Gastroesophageal sphincter (tissue), 4 donors: ENCODE measurements around the gene CDHR5. TPM values are rescaled to one million over a fixed set of nuclear protein-coding genes. Genes with fewer than 3 reads are reported as not detected.
"Not testable (repeated sequence)": the region's sequence is repeated elsewhere in the genome, so short reads cannot be mapped to it uniquely, and the experiment has no call there.

Experiments used
- ATAC-seq: fragments of 150-250 bp; one replicate; pipeline ENCODE4 v1.9.1; 2016; ENCODE audit warnings: mild to moderate bottlenecking, moderate library complexity
- H3K27ac ChIP-seq, 4 donors: fragments of 200-600 bp; sonication (generic) in 3 of 4; 1 replicate in 3 of 4; 2 replicates in 1 of 4; pipeline ENCODE4 v1.5.1; 2016 to 2019
- H3K27me3 ChIP-seq: fragments of 200-600 bp; sonication (generic); one replicate; pipeline ENCODE4 v1.5.1; 2019
- H3K36me3 ChIP-seq, 2 donors: fragments of 200-600 bp; sonication (generic); one replicate each; pipeline ENCODE4 v1.5.1; 2019; ENCODE audit warnings: control low read depth in 1 of 2
- H3K4me1 ChIP-seq, 3 donors: fragments of 200-600 bp; sonication (generic); 1 replicate in 2 of 3; 2 replicates in 1 of 3; pipeline ENCODE4 v1.5.1; 2016 to 2019; ENCODE audit warnings: control low read depth in 2 of 3
- H3K4me3 ChIP-seq, 2 donors: fragments of 200-600 bp; sonication (generic); one replicate each; pipeline ENCODE4 v1.5.1; 2019; ENCODE audit warnings: mild to moderate bottlenecking in 1 of 2, moderate library complexity in 1 of 2
- H3K9me3 ChIP-seq, 3 donors: fragments of 200-600 bp; sonication (generic); one replicate each; pipeline ENCODE4 v1.5.1; 2017 to 2019; ENCODE audit warnings: control low read depth in 2 of 3
- CTCF ChIP-seq, 4 experiments: fragments of 200-600 bp in 2 of 4; fragments of 450-650 bp in 2 of 4; sonication (generic) in 1 of 4; IDR thresholded peaks; one replicate each; pipeline ENCODE4 v1.5.1; 2017 to 2019; ENCODE audit warnings: antibody characterized with exemption in 4 of 4, mild to moderate bottlenecking in 2 of 4, moderate library complexity in 2 of 4
- EP300 ChIP-seq: sonication (generic); formaldehyde crosslinking; IDR thresholded peaks from one replicate; pipeline ENCODE4 v1.6.1; 2017; ENCODE audit warnings: antibody characterized with exemption, mild to moderate bottlenecking
- POLR2A ChIP-seq, 2 donors: fragments of 450-650 bp; IDR thresholded peaks; one replicate each; pipeline ENCODE4 v1.6.1; 2017; ENCODE audit warnings: antibody characterized with exemption in 2 of 2, mild to moderate bottlenecking in 2 of 2, moderate library complexity in 1 of 2
- POLR2AphosphoS5 ChIP-seq: sonication (generic); formaldehyde crosslinking; IDR thresholded peaks from one replicate; pipeline ENCODE4 v1.6.1; 2017; ENCODE audit warnings: antibody characterized with exemption
- WGBS, 2 donors: methylation state at CpG; one replicate each; pipeline ENCODE4 v1.1.5; 2018; ENCODE audit warnings: low coverage in 1 of 2; 5-methylcytosine and 5-hydroxymethylcytosine counted together
- total RNA-seq, 4 donors: library from RNA; depleted of rRNA; stranded (reverse); fragments of >200 nt; gene quantifications; one replicate each; pipeline ENCODE4 v1.1.0, GENCODE V29; 2016

CDHR5 gene
- total RNA-seq, 4 donors from 2014 or later: not detected

GRCh38 chr11:653837-654236 is 29.1 kb upstream of the CDHR5 start:
- Histone ChIP-seq H3K36me3 (peaks cover 0 to 69% of the 10 kb centered on the region in 2 donors), H3K27me3 (no peaks in the 10 kb centered on the region), H3K9me3 (no peaks in the 10 kb centered on the region), H3K4me1 (no peaks in the 10 kb centered on the region), H3K4me3 (no peak overlapping the region), H3K27ac (no peak overlapping the region)
- no peak for ATAC-seq
- TF ChIP-seq POLR2A (IDR thresholded peaks at IDR 0.05): no peak
- TF ChIP-seq CTCF (IDR thresholded peaks at IDR 0.05): no peak
- TF ChIP-seq POLR2AphosphoS5: no peak
- no peak for TF ChIP-seq EP300
- 88 to 100% methylated on average over 2 to 11 of the region's 15 CpGs for WGBS, 2 donors

DNA sequence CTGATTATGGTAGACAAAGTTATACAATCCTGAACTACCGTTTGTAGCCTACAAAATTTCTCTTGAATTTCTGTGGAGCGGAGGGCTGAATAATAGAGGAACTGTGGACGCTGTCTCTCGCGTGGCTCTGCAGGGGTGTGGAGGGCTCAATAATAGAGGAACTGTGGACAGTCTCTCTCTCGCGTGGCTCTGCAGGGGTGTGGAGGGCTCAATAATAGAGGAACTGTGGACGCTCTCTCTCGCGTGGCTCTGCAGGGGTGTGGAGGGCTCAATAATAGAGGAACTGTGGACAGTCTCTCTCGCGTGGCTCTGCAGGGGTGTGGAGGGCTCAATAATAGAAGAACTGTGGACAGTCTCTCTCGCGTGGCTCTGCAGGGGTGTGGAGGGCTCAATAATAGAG is 28.4 kb upstream of the CDHR5 start:
- ATAC-seq: not testable (repeated sequence)
- 79 to 81% methylated on average over 10 of the region's 14 CpGs for WGBS, 2 donors

DNA sequence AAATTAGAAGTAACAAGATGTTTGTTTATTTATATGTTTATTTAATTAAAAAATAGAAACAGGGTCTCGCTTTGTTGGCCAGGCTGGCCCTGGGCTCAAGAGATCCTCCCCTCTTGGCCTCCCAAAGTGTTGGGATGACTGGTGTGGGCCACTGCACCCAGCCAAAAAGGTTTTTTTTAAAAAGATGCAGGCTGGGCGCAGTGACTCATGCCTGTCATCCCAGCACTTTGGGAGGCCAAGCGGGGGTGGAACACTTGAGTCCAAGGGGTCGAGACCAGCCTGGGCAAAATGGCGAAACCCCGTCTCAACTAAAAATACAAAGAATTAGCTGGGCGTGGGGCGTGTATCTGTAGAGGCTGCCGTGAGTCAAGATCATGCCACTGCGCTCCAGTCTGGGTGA is 25.7 kb upstream of the CDHR5 start:
- no peak overlapping the region for H3K27ac ChIP-seq
- no peak for ATAC-seq
- no peaks in the 10 kb centered on the region for H3K4me1 ChIP-seq
- peaks cover 0 to 66% of the 10 kb centered on the region in 2 donors for H3K36me3 ChIP-seq
- H3K4me3 ChIP-seq: no peak overlapping the region
- no peaks in the 10 kb centered on the region for H3K9me3 ChIP-seq
- TF ChIP-seq EP300 (no peak), POLR2A (IDR thresholded peaks at IDR 0.05) (no peak), POLR2AphosphoS5 (no peak), CTCF (IDR thresholded peaks at IDR 0.05) (no peak)
- no peaks in the 10 kb centered on the region for H3K27me3 ChIP-seq
- 84 to 100% methylated on average over 6 to 10 of the region's 10 CpGs for WGBS, 2 donors

More for the DNA sequence above, 28.4 kb upstream of the CDHR5 start:
- H3K4me1 ChIP-seq, H3K27me3 ChIP-seq, H3K4me3 ChIP-seq, H3K9me3 ChIP-seq, H3K27ac ChIP-seq: not testable (repeated sequence)
- peaks cover 0 to 69% of the 10 kb centered on the region in 2 donors for H3K36me3 ChIP-seq

- WGBS, 2 donors: 61 to 81% methylated on average over 2 to 9 of the region's 14 CpGs
- not testable (repeated sequence) for H3K9me3 ChIP-seq, H3K27me3 ChIP-seq, H3K4me1 ChIP-seq, H3K4me3 ChIP-seq, H3K27ac ChIP-seq, ATAC-seq
- peaks cover 0 to 69% of the 10 kb centered on the region in 2 donors for H3K36me3 ChIP-seq
Measured at GRCh38 chr11:647672-648158, 23.0 kb upstream of the CDHR5 start.

DNA sequence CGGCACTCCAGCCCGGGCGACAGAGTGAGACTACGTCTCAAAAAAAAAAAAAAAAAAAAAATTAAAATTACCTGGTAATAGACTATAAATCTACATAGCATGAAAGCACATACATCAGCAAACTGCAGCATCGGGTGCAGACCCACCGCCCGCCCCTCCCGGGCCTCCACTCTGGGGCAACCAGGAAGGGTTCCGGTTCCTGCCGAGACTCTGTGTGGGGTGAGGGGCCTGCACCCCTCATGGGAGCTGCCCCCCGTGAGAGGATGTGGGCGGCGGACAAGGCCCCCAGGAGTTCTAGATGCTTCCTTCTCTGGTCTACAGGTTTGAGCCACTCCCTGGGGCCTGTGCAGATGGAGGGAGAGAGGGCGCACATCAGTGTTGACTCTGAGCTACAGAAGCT is 21.5 kb upstream of the CDHR5 start:
- 86% methylated on average over 12 of the region's 14 CpGs; no CpG with 5 or more reads in 1 of the 2 donors for WGBS, 2 donors
- Histone ChIP-seq H3K4me3 (no peak overlapping the region), H3K4me1 (no peaks in the 10 kb centered on the region), H3K27ac (no peak overlapping the region), H3K9me3 (no peaks in the 10 kb centered on the region), H3K27me3 (no peaks in the 10 kb centered on the region), H3K36me3 (peaks cover 0 to 79% of the 10 kb centered on the region in 2 donors)
- TF ChIP-seq CTCF (IDR thresholded peaks at IDR 0.05) (no peak), POLR2AphosphoS5 (no peak), POLR2A (IDR thresholded peaks at IDR 0.05) (no peak), EP300 (no peak)
- no peak for ATAC-seq

DNA sequence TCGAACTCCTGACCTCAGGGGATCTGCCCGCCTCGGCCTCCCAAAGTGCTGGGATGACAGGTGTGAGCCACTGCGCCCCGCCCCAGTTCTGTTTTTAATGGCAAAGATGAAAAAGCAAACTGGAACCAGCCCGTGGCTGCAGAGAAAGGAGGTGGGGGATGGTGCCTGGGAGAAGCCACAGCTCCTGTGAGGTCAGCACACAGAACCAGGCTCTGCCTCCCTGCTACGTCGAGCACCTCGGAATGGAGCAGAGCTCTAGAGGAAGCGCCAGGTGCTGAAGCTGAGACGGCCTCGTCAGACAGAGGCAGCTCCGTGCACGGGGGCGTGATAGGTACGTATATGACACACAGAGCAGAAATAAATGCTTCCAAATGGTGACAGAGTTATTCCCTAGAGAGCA is 20.8 kb upstream of the CDHR5 start:
- no peak overlapping the region for H3K4me3 ChIP-seq
- no peak overlapping the region for H3K27ac ChIP-seq
- no peaks in the 10 kb centered on the region for H3K9me3 ChIP-seq
- no peaks in the 10 kb centered on the region for H3K27me3 ChIP-seq
- no peak for ATAC-seq
- TF ChIP-seq CTCF (IDR thresholded peaks at IDR 0.05): no peak
- no peak for TF ChIP-seq POLR2AphosphoS5
- TF ChIP-seq POLR2A (IDR thresholded peaks at IDR 0.05): no peak
- no peaks in the 10 kb centered on the region for H3K4me1 ChIP-seq
- peaks cover 0 to 78% of the 10 kb centered on the region in 2 donors for H3K36me3 ChIP-seq
- 80% methylated on average over 8 of the region's 16 CpGs; no CpG with 5 or more reads in 1 of the 2 donors for WGBS, 2 donors
